GM19238 (cell line): ENCODE results near the gene OTUD1.

ENCODE experiments used
- DNase-seq: peaks from one replicate; pipeline ENCODE4 v3.0.0; 2011; ENCODE audit warnings: low spot score; ENCODE audit not compliant: insufficient read length

The OTUD1 gene

DNA sequence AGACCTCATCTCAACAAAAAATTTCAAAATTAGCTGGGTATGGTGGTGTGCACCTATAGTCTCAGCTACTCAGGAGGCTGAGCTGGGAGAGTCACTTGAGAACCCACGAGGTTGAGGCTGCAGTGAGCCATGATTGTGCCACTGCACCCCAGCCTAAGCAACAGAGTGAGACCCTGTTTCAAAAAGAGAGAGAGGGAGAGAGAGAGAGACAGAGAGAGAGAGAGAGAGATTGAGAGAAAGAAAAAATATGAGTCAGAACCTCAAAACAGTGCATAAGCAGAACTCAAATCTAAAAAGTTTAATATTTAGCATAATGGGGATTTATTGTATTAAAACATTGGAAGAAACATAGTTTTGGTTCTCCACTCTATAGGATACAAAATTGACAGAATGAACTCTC lies 17.5 kb upstream of the OTUD1 start:
- no peak for DNase-seq

DNA sequence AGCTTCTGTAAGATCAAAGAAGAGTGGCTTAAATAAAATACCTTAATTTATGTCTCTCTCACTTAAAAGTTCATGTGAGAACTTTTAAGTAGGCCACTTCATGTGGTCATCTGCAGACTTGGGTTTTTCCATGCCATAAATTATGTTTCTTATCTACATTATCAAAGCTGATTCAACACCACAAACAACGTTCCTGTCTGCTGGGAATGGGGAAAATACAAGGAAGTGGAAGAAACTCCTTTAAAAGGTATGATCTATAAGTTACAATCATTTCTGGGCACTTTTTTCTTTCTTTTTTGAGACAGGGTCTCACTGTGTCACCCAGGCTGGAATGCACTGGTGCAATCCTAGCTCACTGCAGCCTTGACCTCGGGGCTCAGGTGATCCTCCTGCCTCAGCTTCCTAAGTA lies 16.9 kb upstream of the OTUD1 start:
- no peak for DNase-seq

DNA sequence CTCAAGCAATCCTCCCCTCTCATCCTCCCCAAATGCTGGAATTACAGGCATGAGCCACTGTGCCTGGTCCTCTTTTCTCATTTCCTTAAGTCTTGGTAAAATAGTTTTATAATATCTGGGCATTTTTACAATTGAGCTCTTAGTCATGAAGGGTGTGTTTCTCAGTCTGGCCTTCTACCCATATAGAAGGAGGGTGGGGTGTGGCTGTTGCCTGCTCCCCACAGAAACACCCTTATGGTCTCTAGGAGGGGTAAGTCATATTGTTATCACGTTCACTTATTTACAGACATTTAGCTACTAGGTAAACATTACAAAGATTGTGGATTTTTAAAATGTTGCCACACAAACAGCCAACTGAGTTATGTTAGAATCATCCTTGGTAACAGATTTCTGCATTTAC lies 6.7 kb upstream of the OTUD1 start:
- no peak for DNase-seq

DNA sequence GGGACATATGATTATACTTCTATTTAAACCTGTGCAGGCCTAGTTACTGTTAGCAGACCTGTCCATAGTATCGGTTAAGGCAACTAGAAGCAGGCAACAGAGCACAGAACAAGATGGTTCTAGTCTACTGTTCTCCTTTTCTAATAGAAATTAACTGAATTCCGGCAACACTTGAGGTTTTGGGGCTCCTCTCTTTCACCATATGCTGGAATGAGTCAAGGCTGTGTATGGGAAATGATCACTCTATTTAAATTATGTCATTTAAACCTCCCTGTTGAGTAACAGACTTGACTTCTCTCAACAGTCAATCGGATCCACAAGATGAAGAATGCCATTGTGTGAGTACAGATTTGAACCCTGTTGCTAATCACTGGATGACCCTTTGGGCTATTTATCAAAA lies 6.2 kb upstream of the OTUD1 start:
- DNase-seq = no peak

DNA sequence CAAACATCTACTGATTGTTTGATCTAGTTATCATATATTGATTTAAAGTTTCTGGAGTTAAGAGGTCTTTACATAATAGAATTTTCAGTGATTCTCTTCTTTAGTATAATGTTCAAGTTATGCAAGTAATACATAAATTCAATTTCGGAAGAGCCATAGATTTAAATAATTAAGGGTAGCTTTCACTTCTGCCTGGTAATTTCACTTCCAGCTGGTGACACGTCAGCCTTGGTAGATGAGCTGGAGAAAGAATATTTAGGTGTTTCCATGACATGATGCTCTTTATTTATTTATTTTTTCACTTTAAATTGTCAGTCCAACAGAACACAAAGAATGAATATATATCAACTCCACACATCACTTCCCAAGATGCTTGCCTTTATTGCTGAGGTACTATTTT lies 5.2 kb upstream of the OTUD1 start:
- DNase-seq = no peak

DNA sequence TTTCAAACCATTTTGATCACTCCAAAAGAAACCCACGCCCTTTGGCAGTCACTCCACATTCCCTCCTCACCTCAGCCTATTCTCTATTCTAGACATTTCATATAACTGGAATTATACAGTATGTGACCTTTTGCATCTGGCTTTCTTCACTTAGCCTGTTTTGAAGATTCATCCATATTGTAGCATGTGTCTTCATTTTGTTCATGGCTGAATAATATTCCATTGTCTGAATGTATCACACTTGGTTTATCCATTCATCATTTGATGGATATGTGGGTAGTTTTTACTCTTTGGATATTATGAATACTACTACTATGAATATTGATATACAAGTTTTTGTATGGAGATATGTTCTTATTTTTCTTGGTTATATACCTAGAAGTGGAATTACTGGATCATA lies 3.5 kb upstream of the OTUD1 start:
- DNase-seq = no peak

DNA sequence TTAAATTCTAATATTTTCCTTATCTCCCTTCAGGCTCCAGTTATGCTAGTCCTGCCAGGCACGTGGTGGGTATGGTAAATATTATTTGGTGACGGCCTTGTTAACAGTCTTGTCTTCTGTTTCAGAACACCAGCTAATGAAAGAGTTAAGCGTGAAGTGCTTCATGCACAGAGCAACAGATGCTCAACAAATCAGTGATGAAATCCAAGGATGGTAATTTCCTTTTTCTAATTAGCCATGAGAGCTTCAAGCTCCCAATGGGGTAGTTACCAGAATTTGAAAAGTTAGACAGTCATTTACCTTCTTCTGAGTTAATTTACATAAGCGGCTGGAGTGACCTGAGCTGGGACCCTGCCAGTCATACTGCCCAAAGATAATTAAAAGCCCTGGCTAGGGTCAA lies 1.9 kb upstream of the OTUD1 start:
- no peak for DNase-seq

DNA sequence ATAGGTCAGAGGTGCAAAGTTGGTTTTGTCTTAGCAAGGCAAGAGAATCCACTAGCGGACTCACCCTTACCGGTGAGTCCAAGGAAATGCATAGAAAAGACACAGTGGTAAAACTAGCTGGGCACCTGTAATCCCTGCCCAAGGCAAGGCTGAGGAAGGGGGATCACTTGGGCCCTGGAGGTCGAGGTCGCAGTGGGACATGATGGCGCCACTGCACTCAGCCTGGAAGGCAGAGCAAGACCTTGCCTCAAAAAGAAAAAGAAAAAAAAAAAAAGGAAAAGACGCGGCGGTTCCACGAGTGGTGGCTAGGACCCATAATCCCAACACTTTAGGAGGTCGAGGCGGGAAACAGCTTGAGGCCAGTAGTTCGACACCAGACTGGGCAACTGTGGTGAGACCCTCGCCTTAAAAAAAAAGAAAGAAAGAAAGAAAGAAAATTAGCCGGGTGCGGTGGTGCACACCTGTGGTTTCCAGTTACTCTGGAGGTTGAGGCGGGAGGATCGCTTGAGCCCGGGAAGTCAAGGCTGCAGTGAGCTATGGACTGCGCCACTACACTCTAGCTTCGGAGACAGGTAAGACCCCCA lies 820 bp upstream of the OTUD1 start:
- no peak for DNase-seq

DNA sequence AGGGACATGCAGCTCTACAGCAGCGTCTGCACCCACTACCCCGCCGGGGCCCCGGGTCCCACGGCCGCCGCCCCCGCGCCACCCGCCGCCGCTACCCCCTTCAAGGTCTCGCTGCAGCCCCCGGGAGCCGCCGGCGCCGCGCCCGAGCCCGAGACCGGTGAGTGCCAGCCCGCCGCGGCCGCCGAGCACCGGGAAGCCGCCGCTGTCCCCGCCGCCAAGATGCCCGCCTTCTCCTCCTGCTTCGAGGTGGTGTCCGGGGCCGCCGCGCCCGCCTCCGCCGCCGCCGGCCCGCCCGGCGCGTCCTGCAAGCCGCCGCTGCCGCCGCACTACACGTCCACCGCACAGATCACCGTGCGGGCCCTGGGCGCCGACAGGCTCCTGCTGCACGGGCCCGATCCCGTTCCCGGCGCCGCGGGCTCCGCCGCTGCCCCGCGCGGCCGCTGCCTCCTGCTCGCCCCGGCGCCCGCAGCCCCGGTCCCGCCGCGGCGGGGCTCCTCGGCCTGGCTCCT lies 631 bp downstream of the OTUD1 start:
- no peak for DNase-seq

DNA sequence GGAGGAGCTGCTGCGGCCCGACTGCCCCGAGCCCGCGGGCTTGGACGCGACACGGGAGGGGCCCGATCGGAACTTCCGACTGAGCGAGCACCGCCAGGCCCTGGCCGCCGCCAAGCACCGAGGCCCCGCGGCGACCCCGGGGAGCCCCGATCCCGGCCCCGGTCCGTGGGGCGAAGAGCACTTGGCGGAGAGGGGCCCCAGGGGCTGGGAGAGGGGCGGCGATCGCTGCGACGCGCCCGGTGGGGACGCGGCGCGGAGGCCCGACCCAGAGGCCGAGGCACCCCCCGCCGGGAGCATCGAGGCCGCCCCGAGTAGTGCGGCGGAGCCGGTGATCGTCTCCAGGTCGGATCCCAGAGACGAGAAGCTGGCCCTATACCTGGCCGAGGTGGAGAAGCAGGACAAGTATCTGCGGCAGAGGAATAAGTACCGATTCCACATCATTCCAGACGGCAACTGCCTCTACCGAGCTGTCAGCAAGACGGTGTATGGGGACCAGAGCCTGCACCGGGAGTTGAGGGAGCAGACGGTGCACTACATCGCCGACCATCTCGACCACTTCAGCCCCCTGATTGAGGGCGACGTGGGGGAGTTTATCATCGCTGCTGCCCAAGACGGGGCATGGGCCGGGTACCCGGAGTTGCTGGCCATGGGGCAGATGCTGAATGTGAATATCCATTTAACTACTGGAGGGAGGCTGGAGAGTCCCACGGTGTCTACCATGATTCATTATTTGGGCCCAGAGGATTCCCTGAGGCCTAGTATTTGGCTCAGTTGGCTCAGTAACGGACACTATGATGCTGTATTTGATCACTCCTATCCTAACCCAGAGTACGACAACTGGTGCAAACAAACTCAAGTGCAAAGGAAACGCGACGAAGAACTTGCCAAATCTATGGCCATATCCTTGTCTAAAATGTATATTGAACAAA lies 1.4 kb downstream of the OTUD1 start:
- peak; percentile 24 for DNase-seq

DNA sequence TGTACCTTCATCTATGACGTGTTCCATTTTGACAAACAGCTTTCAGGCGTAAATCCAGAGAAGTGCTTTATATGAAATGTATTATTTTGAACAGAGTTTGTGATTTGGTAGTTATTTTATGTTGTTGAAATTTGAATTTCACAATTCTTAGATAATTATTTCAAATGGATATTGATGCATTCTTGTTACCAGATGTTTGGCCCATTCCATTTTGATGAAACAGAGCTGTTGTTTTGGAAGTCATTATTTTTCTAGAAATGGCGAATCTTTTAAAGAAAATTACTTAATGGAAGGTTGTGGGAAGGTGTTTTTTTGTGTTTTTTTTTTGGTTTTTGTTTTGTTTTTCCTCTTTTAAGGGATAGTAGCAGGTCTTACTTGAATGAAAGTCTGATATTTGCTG lies 2.4 kb downstream of the OTUD1 start:
- no peak for DNase-seq

DNA sequence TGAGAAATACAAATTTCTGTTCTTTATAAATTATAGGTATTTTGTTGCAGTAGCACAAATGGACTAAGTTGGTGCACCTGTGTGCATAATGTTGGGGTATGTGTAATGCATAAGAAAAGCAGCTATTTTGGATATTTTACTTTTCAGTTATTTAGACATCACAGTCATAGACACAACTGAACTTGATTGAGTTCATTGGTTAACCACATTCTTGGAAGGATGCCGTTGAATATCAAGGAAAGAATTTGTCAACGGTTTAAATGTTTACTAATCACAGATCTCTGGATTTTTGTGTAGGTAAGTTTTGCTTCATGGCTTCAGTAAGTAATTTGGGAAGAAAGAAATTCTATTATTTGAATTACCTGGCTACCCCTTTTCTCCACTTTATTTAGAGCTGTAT lies 4.1 kb downstream of the OTUD1 start:
- DNase-seq = no peak

DNA sequence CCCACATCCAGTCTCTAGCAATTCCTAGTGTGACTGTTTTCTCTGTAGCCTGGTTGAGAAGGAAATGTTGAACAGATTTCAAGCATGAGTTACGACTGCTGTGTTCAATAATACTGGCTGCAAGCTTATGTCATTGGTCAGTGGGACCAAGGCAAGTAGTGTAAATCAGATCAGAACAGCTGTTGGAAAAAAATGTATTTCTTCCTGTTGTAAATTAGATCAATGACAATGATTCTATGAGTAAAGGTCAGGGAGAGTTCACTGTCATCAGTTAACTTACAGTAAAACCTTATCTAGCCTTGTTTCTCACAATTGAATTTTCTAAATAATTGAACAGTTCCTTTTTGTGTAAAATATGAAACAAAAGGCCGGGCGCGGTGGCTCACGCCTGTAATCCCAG lies 6.7 kb downstream of the OTUD1 start:
- DNase-seq = no peak

DNA sequence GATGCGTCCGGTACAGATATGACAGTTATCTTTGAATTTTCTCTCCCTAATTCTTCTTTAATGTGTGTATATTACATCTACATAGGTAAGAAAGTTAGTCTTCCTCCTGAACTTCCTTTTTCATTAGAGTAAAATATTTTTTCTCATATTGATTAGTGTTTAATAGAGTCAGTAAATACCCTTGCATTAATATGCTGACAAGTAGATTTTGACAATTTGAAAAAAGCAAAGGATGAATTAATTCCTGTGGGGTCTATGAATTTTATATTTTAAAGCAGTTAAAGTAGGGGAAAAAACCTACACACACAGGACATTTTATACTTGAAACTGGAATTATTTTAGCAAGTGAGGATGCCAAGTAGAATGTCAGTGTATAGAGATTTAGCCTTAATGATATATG lies 9.4 kb downstream of the OTUD1 start:
- no peak for DNase-seq

DNA sequence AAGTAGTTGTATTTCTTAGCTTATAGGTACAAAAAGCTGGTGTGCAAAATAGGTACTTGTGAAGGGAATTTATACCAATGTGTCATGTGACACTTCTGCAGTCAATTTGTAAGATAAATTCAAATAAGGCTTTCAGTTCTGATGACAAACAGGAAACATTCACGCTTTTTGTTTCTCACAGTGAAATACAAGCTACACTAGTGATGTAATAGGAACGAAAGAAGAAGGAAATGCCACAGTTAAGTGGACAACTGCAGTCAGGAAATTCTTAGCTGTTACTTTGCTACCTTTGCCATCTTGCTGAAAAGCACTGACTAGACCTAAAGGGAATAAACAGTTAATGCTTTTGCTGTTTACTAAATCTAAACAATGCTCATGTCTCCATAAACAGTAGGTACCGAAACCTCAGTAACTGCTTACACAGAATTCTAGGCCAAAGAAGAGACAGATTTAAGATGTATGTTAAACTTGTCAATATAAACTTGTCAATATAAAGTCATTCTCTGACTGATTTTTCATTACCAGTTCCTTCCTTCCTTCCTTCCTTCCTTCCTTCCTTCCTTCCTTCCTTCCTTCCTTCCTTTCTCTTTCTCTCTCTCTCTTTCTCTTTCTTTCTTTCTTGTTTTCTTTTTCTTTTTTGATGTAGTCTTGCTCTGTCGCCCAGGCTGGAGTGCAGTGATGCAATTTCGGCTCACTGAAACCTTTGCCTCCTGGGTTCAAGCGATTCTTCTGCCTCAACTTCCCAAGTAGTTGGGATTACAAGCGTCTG lies 10.1 kb downstream of the OTUD1 start:
- DNase-seq = peak; percentile 44

DNA sequence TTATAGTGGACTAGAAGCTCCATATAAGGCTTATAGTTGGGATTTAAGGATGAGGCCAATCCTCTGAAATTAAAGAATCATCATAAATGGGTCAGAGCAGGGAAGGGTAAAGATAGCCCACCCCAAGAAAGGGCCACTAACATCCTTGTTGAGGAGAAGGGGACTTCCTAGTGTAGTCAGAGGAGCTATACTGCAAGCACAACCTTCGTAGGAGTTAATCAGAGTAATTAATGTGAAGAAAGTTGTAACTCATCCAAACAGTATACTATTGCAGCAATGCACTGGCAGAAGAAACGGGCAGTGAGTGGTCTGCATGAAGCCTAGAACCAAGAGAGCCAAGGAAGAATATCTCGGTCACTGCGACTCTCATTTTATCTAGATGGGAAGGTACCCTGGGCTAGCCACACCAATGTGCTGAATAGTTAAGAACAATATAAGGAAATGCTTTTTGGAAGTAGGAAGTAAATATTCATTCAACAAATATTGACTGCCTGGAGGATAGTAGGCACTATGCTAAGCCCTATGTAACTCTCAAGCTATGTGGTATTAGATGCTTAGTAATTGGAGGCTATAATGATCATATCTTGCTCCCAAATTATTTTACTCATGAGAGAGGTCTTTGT lies 13.3 kb downstream of the OTUD1 start:
- no peak for DNase-seq

DNA sequence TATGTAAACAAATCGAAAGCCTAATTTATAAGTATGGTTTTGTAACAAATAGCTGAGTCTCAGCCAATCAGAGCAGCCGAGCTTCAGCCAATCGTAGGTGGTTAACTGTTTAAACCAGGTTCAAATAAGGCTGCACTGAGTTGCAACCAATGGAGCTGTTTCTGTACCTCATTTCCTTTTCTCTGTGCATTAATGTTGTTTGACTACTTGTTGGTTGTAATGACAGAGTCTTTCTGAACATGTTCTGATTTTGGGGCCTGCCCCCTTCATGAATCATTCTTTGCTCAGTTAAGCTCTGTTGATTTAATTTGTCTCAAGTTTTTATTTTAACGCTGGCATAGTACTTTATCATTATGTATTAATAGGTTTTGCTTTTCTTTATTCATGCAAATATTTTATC lies 14.6 kb downstream of the OTUD1 start:
- DNase-seq = no peak

DNA sequence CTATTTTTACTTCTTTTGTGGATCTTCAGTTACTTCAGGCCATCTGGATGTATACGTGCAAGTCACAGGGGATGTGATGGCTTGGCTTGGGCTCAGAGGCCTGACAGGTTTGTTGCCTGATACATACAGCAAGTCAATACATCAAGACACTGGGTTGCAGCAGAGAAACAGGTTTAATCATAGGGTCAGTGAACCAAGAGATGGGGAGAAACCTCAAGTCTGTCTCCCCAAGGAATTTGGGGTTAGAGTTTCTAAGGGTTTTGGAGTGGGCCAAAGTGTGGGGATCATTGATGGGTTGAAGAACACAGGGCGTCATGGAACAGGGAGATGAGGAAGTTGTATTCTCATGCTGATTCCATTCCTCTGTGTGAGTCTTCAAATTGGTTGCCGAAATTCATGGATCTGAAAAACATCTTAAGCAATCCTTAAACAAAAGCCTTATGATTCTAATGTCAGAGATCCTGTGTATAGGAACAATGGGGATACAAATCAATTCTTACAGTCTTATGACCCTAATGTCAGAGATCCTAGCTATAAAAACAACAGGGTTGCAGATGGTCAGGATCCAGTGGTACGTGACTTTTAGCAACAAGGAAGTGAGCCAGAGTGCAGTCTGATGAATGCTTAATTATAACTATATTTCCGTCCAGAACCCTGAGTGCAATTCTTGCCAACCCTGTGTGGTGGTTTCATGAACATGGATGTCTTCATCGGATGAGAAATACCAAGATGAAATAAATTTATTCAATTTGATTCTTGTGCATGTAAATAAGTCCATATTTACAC lies 18.9 kb downstream of the OTUD1 start:
- no peak for DNase-seq

DNA sequence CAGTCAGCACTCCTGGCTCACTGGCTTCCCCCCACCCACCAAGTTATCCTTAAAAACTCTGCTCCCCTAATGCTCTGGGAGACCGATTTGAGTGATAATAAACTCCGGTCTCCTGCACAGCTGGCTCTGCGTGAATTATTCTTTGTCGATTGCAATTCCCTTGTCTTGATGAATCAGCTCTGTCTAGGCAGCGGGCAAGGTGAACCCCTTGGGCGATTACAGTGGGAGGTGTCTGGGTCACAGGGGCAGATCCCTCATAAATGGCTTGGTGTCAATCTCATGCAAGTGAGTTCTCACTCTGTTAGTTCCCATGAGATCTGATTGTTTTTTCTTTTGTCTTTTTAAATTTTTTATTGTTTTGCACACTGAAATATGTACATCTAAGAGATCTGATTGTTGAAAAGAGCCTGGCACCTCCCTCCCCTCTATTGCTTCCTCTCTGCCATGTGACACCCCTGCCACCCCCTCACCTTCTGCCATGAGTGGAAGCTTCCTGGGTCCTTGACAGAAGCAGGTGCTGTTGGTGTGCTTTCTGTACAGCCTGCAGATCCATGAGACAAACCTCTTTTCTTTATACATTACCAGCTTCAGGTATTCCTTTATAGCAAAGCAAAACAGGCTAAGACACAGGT lies 20.5 kb downstream of the OTUD1 start:
- DNase-seq = no peak

DNA sequence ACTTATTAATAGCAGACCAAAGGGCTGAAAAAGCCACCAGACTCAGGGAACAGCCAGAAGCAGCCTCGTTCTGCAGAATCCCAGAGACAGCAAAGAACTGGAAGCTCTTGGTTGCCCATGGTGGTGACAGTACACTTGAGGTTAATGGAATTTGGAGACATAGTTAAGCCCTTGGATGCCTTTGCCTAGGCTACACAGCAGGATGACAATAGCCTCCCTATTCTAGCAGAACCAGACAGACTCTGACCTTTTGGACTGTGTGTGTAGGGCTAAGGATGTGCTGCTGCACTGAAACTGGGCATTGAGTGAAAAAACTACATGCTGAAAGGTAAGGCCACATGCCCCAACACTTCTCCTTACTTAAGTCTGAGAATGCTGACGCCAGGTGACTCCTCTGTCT lies 22.7 kb downstream of the OTUD1 start:
- DNase-seq = no peak
